Measurements from ENCODE around the gene PSRC1.

DNA sequence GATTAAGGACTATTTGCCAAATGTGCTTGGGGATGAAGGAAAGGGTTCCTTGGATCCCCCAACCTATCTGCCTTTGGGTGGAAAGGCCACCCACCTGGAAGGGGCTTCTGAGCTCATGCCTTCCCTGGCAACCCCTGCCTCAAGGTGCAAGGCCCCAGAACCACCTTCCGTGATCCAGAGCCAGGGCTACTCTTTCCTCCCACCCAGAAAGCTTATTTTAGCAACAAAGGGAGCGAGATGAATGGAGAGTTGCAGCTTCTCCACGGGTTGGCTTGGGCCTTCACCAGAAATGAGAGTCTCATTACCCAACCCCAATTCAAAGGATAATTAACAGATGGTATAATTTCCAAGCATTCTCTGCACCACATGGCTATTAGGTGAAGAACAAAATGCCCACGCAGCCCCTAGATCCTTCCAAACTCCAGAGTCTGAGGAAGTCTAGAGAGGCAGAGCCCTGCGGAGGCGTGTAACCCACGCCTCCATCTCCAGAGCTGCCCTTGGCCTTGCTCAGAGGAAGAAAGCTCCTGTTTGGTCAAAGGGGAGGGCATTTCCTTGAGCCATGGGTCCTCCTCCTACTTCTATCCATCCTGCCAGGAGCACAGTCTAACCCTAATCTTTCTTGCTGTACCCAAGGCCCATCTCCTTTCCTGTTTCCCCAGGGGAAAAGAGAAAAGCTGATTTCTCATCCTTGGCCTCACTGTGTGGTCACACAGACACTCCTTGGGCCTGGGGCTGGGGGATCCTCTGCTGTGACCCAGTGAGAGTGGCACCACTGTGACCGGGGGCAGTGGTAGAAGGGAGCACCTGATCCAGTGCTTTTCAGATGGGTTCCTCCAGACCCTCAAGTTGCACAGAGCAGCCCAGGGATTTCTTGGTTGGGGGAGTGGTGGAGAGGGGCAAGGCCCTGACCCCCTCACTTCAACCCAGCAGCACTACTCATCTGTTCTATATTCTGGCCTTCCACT, 35.3 kb downstream of the PSRC1 start:
- TF ChIP-seq POLR2A (IDR thresholded peaks at IDR 0.05; ENCODE audit: low read length) (no peak), GATA1 (IDR thresholded peaks at IDR 0.05; ENCODE audit: low read depth, low read length) (no peak)
